ENCODE data around the gene LRRC40.

DNA sequence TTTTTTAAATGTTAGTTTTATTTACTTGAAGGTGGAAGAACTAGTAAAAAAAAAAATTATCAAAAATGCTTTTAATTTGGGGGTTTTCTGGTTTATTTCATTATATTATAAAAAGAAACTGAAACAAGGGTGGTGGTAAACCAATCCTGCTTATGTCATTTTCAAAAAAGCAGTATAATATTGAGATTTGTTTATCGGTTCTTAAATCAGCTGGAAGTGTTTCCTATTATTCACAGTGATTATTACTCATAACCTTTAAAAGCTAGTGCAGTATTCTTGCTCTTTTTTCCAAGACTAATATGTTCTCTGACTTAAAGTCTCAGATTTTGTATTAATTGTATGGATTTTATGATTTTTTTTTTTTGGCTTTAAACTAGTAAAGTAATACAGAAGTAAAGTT, 5.4 kb upstream of the LRRC40 start:
- no peak for TF ChIP-seq JUN (IDR thresholded peaks at IDR 0.05; ENCODE audit: borderline replicate concordance, low read depth, low read length)
- no peak for TF ChIP-seq JUN (CRISPR knock-in tag; IDR thresholded peaks at IDR 0.05; ENCODE audit: borderline replicate concordance)
- no peak for TF ChIP-seq PTRF (tag; IDR thresholded peaks at IDR 0.05)
- TF ChIP-seq SMARCC2 (IDR thresholded peaks at IDR 0.05; ENCODE audit: low read depth) = no peak
- TF ChIP-seq ARHGAP35 (IDR thresholded peaks at IDR 0.05; ENCODE audit: partially characterized antibody) = no peak
- no peak for TF ChIP-seq HDAC2 (IDR thresholded peaks at IDR 0.05)
- TF ChIP-seq, protein P1, sequence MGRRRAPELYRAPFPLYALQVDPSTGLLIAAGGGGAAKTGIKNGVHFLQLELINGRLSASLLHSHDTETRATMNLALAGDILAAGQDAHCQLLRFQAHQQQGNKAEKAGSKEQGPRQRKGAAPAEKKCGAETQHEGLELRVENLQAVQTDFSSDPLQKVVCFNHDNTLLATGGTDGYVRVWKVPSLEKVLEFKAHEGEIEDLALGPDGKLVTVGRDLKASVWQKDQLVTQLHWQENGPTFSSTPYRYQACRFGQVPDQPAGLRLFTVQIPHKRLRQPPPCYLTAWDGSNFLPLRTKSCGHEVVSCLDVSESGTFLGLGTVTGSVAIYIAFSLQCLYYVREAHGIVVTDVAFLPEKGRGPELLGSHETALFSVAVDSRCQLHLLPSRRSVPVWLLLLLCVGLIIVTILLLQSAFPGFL (CRISPR knock-in tag; IDR thresholded peaks at IDR 0.05) = no peak
- TF ChIP-seq POLR2A (conservative IDR thresholded peaks at IDR 0.05) = no peak
- TF ChIP-seq, protein P2, sequence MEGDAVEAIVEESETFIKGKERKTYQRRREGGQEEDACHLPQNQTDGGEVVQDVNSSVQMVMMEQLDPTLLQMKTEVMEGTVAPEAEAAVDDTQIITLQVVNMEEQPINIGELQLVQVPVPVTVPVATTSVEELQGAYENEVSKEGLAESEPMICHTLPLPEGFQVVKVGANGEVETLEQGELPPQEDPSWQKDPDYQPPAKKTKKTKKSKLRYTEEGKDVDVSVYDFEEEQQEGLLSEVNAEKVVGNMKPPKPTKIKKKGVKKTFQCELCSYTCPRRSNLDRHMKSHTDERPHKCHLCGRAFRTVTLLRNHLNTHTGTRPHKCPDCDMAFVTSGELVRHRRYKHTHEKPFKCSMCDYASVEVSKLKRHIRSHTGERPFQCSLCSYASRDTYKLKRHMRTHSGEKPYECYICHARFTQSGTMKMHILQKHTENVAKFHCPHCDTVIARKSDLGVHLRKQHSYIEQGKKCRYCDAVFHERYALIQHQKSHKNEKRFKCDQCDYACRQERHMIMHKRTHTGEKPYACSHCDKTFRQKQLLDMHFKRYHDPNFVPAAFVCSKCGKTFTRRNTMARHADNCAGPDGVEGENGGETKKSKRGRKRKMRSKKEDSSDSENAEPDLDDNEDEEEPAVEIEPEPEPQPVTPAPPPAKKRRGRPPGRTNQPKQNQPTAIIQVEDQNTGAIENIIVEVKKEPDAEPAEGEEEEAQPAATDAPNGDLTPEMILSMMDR (IDR thresholded peaks at IDR 0.05 in 2 of 3, conservative IDR thresholded peaks at IDR 0.05 in 1 of 3; ENCODE audit: insufficient read depth in 2 of 3, low read depth in 1 of 3, low read length in 3 of 3) = no peak
